NCI-H1694 (cell line): Measurements from ENCODE around the gene CUTC.
"Not testable (repeated sequence)": the region's sequence is repeated elsewhere in the genome, so short reads cannot be mapped to it uniquely, and the experiment has no call there.

ENCODE experiments used
- DNase-seq: peaks from one replicate; lab custom pipeline; 2025; lab: John Stamatoyannopoulos, UW

Gene CUTC

DNA sequence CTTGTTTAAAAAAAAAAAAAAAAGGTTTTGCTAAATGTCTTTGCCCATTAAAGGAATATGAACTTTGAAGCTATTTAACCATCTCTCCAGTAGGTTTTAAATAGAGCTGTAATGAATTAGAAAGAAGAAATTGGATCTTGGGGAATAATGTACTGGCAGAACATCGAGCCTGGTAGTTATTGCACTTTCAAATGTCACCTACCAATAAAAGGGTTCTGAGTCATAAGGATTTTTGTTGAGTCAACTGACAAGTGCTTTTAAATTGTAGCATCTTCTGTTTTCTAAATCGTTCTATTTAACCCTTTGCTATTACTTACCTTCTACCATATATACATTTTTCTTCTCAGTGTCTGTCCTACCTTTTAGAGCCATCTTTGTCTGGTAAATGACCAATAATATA, 10.7 kb downstream of the CUTC start:
- DNase-seq, result no peak

DNA sequence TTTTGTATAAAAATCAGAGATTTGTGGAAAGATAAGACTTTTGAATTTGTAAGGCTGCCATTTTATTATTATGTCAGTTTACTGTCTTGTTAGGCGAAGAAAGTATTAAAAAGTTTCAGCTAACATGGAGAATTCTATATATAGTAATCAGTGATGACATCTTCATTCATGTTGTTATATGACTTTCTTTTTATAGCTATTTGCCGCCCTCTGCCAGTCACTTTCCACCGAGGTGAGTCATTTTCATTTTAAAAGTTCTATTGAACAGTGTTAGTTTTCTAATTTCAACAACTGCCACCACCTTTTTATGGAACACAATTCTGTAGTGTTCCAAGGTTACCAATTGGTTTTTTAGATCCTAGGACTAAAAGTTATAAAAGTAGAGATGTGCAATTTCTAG, 11.8 kb downstream of the CUTC start:
- no peak for DNase-seq

DNA sequence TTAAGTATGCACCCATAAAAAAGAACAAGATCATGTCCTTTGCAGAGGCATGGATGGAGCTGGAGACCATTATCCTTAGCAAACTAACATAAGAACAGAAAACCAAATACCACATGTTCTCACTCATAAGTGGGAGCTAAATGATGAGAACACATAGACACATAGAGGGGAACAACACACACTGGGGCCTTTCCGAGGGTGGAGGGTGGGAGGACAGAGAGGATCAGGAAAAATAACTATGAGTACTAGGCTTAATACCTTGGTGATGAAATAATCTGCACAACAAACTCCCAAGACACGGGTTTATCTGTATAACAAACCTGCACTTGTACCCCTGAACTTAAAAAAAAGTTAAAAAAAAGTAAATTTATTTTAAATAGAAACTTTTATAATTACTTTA, 14.1 kb downstream of the CUTC start:
- DNase-seq, result not testable (repeated sequence)

DNA sequence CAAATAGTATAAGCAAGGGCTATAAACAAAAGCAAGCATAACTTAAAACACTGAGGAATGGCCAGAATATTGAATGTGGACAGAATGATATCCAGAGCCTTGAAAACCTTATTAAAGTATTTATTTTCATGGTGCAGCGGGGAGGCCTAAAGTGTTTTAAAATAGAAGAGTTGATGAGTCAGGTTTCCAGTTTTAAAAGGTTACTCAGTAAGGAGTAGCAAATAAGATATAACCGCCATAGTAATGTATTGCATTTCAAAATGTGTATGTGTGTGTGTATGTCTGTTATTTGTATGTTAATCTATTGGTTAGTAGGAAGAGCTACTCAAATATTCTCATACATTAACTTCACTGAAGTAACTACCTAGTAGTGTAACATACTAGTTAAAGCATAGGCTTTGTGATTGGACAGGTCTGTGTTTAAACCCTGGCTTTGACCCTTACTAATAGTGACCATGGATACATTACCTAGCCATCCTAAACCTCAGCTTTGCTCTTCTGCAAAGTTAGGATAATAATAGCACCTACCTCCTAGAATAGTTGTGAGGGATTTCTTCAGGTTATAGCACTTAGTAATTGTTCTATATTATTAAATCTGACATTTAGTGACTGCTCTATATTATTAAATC, 16.9 kb downstream of the CUTC start:
- no peak for DNase-seq

DNA sequence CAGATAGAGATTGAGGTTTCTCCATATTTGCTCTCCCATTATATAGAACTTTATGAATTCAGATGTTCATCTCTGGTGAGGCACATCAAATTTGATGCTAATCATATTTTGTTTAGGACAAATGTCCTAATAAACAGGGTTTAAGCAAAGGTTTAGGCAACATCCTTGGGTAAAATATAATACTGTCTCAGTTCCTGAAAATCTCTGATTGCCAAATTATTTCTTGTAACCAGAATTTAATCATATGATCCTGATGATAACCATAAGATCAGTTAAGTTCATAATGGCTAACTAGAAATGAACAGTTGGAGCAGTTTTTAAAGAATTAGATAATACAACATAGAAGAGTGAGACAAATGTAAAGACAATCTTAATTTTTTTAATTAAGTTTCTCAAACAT, 18.6 kb downstream of the CUTC start:
- DNase-seq, result no peak

DNA sequence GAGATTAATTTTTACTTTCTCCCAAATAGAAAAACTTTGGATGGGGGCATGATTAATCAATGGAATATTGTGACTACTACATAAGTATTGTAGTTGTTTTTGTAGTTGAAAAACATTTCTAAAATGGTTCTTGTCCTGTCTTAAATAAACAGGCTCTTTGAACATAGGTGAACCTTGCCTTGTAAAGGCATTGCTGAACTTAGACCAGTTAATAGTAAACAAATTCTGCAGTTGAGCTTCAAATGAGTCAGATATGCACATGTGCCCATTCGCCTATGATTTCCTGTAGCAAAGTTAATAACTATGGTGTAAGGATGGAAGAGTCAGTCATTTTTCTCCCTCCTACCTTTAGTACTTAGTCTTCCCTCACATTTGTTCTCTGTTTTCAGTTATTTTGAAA, 22.6 kb downstream of the CUTC start:
- no peak for DNase-seq

DNA sequence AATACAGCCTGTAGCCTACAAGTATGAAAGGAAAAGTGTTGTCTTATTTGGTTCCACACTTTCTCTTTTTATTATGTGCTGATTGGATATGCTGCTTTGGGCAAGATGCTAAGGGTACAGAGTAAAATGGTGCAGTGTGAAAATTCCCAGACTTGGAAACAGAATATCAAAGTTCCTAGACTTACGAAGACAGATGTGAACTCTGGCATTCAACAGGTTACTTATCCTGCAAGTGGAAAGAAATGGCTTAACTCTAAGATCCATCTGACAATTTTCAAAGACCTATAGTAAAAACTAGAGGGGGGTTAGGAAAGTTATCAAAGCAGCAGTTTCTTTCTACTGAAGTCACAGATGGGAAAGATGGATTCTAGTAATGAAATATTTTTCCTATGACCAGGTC, 24.1 kb downstream of the CUTC start:
- DNase-seq, result no peak

DNA sequence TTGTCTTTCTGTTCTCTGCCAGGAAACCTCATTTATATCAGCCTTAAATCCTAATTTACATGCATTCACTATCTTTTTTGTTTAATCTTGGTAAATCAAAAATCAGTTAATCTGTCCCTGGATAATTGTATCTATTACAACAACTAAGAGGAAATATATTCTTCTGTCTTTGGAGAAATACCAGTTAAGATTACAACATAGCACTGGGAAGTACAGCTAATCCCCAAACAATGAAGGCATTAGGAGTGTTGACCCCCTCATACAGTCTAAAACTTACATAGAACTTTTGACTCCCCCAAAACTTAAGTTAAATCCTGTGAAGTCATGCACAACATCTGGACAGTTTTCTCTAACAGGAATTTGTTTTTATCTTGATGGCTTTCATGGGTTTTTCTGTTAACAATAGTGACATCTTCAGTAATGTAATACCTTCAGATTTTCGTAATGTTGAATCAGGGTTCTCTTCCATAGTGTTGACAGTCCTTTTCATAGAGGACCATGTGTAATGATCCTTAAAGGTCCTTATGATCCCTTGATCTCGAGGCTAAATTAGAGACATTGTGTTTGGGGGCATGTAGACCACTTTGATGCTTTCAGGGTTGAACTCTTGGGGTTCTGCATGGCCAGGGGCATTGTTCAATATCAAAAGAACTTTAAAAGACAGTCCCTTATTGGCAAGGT, 26.3 kb downstream of the CUTC start:
- DNase-seq, result no peak

DNA sequence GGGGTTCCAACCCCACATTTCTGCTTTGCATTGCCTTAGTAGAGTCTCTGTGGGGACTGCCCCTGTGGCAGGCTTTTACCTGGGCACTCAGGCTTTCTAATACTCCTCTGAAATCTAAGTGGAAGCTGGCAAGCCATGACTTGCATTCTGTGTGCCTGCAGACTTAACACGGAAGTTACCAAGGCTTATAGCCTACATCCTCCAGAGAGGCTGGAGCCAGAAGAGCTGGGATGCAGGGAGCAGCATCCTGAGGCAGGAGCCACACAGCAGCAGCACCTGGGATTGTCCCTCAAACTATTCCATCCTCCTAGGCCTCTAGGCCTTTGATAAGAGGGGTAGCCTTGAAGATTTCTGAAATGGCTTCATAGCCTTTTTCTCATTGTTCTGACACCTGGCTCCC, 28.3 kb downstream of the CUTC start:
- DNase-seq, result no peak

DNA sequence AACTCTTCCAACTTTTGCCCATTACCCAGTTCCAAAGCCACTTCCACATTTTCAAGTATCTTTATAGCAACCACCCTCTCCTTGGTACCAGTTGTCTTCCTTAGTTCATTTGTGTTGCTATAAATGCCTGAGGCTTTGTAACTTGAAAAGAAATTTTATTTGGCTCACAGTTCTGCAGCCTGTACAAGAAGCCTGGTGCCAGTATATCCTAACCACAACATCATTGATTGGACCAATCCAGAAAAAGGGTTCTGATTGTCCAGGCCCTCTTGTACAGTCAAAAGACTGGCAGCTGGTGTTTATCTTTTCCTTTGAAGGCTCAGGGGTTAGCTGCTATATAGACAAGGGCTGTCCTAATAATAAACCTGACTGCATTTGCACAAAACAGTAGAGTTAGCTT, 29.3 kb downstream of the CUTC start:
- no peak for DNase-seq

DNA sequence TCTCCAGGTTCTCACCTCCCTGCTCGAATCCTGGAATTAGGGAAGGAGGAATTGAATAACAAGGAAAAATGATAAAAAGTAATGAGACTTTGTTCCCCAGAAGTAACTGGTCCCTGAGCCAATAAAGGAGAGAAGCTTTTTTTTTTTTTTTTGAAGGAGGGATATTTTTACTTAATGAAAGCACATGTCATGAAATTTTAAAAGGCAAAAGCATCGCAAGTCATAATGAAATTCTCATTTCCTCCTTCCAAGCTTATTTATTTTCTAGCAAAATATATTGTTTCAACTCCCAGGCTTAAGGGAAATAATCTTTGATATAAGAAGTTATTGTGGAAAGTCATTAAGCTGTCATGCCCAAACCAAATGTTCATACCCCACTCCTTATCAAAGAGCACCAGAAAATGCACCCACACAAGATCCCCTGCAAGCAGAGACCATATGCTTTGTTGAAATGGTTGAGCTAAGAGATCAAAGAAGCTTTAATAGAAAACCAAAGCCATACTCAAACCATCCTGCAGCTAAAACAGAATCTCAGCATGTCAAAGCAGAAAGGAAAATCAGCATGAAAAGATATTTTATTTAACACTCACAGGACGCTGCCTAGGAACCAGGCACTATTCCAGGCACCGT, 33.8 kb downstream of the CUTC start:
- DNase-seq, result no peak

DNA sequence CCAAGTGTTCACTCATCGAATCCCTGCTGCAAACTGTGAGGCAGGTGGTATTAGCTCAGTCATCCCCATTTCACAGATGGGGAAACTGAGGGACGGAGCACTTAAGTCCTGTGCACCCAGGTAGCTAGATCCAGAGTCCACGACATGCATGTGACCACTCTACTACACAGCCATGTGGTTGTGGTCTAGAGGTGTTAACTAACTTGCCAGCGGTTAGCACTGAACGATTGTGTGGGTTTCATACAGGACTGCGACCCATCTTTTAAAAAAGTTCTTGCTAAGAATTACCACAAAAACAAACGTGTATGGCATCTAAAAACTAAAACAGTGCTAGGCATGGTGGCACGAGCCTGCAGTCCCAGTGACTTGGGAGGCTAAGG, 34.3 kb downstream of the CUTC start:
- DNase-seq, result no peak

DNA sequence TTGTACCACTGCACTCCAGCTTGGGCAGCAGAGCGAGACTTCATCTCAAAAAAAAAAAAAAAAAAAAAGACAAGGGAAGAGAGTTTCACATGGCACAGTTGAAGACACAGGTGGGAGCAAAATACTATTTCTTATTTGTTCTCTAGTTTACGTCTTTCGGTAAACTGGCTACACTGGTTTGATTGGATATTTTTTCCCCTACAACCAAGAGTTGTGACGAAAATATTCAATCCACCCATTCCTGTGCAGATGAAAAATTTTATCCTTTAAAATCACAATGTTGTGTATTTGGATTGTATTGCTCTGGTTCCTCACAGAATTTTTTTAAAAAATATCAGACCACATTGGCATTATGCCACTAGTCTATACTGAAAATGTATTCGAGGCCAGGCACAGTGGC, 35.9 kb downstream of the CUTC start:
- DNase-seq, result no peak

DNA sequence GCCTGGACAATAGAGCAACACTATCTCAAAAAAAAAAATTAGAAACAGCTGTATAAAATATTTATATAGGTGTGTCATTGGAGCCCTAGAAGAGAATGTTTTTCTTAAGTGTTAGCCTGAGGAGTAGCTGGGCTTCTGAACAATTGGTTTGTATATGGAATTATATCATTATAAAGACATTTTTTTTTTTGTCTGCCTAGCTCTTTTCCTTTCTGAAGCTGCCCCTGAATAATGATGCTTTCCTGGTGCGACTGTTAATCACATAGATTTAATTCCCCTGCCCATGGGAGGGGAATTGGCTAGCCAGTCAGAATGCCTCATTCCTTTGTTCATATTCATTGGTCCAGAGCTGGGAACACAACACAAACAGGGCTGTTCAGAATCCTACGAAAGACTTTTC, 36.5 kb downstream of the CUTC start:
- no peak for DNase-seq

DNA sequence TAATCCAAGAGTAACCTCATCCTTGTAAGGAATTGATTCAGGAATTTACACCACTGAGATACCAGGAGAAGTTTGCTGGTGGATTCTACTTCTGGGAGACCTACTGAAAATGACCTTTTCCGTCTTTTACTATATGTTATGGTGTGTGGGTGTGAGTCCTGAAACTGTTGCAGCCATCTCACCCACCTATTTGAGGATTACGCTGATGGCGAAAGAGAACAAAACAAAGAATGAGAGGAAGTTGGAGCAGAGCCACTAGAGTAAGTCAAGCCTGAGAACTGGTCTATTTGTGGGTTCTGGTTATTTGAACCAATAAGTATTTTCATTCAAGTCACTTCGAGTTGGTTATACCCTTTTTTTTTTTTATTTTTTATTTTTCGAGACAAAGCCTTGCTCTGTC, 37.7 kb downstream of the CUTC start:
- DNase-seq, result no peak

DNA sequence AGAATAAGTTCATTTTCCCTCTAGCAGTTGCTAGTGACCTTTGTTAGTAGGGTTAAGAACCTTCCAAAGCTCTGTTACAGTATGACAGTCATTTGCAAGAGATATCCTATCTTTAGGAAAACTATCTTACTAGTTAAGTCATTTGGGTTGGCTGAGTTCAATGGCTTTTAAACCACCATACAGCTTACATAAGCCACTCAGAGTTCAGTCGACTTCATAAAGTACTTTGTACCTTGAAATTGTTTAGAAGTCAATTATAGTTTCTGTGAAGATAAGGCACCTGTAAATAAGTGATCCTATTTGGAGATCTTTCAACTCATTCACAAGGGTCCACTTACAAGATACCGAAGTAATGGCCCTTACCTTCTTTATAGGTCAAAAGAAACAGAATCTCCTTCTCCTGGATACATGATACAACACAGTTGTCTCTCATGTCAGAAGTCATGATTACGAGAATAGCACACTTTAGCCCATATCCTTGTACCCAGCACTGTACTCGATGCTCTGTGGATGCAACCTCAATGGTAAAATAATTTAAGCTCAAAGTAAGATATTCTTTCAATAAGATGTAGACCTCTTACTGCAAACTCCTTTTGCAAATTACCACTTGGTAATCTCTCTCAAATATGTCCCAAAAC, 38.5 kb downstream of the CUTC start:
- no peak for DNase-seq

DNA sequence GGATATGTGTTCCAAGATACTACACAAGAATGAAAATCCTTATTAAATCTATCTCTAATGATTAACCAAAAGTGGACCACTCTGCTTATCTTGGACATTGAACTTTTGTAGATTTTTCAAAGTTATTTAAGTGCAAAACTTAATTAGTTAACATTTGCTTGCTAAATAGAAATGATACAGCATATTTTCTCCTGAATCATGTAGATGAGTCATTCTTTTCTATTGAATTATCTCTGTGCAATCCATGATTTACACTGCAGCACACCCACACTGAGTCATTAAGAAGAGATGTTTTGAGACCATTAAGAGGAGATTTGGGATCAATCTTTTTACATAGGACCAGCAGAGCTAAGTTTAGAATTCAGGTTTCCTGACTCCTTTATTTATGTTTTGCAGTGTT, 43.8 kb downstream of the CUTC start:
- no peak for DNase-seq

DNA sequence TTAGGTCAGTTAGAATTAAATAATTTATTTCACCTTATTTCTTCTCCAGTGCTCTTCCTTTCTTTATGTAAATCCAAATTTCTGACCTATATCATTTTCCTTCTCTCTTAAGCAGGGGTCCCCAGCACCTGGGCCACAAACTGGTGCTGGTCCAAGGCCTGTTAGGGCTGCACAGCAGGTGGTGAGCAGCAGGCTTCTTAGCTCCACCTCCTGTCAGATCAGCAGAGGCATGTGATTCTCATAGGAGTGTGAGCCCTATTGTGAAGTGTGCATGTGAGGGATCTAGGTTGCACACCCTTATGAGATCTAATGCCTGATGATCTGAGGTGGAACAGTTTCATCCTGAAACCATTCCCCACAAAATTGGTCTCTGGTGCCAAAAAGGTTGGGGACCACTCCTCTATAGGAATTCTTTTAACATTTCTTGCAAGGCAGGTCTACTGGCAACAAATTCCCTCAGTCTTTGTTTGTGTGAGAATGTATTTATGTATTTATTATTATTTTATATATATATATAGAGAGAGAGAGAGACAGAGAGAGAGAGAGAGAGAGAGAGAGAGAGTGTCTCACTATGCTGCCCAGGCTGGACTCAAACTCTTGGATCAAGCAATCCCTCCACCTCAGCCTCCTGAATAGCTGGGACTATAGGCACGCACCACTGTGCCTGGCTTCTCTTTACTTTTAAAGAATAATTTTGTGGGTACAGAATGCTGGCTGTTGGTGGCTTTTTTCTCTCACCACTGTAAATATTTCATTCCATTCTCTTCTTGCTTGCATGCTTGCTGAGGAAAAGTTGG, 46.1 kb downstream of the CUTC start:
- no peak for DNase-seq

DNA sequence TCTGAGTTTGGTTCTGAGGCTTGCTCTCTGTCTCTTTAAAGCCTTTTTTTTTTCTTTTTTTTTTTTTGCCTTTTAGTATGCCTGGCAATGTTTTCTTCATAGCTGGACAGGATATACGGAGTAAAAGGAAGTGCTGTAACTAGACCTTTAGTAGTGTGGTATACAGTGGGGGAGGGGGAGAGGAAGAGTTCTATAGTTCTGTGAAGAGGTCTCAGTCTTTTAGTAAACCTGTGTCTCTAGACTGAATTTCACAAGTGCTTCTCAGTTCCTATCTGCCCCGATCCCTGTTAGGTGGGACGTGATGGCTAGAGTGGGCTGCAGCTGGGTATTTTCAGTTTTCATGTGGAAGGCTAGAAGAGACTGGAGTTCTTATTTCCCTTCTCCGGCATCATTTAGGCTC, 47.3 kb downstream of the CUTC start:
- no peak for DNase-seq

DNA sequence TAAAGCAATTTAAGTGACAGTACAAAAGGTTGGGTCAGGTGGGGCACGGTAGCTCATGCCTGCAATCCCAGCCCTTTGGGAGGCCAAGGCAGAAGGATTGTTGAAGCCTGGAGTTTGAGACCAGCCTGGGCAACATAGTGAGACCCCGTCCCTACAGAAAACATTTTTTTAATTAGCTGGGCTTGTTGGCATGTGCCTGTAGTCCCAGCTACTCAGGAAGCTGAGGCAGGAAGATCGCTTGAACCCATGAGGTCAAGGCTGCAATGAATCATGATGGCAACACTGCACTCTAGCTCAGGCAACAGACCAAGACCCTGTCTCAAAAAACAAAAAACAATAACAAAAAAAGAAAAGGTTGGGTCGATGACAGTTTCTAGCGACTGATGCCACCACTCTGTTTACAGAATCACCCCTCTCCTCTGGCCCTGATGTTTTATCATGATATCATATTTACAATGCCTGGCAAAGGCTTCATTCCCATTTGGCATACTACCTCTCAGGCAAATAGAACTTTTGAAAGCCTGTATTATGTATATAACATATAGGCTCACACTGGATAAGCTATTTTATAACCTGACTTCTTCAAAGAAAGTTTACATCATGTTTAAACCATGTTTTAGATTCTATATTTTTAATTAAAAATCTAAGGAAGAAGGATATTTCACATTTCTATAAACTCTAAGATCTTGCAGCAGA, 49.8 kb downstream of the CUTC start:
- no peak for DNase-seq

DNA sequence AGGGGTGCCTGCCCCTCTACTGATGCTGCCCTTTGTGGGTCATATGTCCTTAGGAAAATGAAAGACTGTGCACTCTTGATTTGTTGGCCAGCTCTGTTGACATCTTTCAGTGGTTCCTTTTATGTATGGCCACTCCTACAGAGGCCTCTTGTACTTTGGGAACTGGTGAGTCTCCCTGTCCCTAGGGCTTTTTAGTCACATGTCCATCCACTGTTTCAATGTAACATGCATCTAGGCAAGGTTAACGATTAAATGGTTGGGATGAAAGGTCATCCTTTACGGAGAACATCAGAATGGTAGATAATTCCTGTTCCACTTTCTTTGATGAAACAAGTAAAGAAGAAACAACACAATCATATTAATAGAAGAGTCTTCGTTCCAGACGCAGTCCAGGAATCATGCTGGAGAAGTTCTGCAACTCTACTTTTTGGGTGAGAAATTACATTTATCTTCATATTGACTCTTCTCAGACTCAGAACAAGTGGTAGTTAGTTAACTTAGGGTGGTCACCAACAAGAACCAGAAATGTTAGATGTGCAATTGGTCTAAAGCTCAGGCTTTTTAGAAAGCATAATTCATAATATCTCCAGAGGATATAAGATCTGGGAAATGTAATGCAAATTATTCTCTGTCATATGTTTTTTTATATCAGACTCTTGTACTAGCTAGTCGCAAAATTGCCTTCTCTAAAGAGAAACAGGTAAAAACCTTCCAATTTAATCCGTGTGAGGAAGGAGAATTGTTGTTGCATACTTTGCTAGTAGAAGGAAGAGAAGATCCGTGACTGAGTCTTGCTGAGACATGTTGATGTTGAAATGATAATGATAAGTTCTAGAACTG, 50.6 kb downstream of the CUTC start, which contains the start of gene ABCC2:
Gene ABCC2 (plus strand): TSS at position 194 of the 840 bp plus-strand sequence. CDS start 205 bp downstream, at position 399.
- no peak for DNase-seq
